Trophoblast cell (in vitro differentiated cells and primary cell): ENCODE data around the gene SERINC2.
A peak's percentile ranks its signal among the peaks of the same experiment; 100 is the strongest.

ENCODE experiments used
- DNase-seq, 2 donors: peaks; one replicate each; pipeline ENCODE4 v3.0.0-alpha.2; 2016
- H2AFZ ChIP-seq: 2 replicates; pipeline ENCODE4 v1.6.1; 2013; ENCODE audit warnings: low read length, moderate library complexity, mild to moderate bottlenecking; ENCODE audit not compliant: insufficient read depth, poor library complexity
- H2AK5ac ChIP-seq: 2 replicates; pipeline ENCODE4 v1.6.1; 2013; ENCODE audit warnings: mild to moderate bottlenecking, low read length
- H2BK120ac ChIP-seq: 2 replicates; pipeline ENCODE4 v1.6.1; 2013; ENCODE audit warnings: low read length, mild to moderate bottlenecking, moderate library complexity; ENCODE audit not compliant: insufficient read depth, poor library complexity
- H2BK12ac ChIP-seq: 2 replicates; pipeline ENCODE4 v1.6.1; 2013; ENCODE audit warnings: mild to moderate bottlenecking, low read length, moderate library complexity
- H2BK5ac ChIP-seq: 2 replicates; pipeline ENCODE4 v1.6.1; 2013; ENCODE audit warnings: low read length, low read depth, moderate library complexity, mild to moderate bottlenecking; ENCODE audit not compliant: poor library complexity
- H3K14ac ChIP-seq: 2 replicates; pipeline ENCODE4 v1.6.1; 2013; ENCODE audit warnings: mild to moderate bottlenecking, low read length
- H3K18ac ChIP-seq: 2 replicates; pipeline ENCODE4 v1.6.1; 2013; ENCODE audit warnings: mild to moderate bottlenecking, low read length
- H3K23ac ChIP-seq: 2 replicates; pipeline ENCODE4 v1.6.1; 2013; ENCODE audit warnings: low read length
- H3K27ac ChIP-seq: 2 replicates; pipeline ENCODE4 v1.5.1; 2013; ENCODE audit warnings: low read depth, mild to moderate bottlenecking, inconsistent platforms, low read length, moderate library complexity
- H3K27me3 ChIP-seq: 2 replicates; pipeline ENCODE4 v1.6.1; 2013; ENCODE audit warnings: inconsistent platforms, mild to moderate bottlenecking, low read length, moderate library complexity; ENCODE audit not compliant: insufficient read depth
- H3K36me3 ChIP-seq, 2 experiments: 1 replicate in 1 of 2; 2 replicates in 1 of 2; pipeline ENCODE4 v1.6.1; 2013; ENCODE audit warnings: low read length in 2 of 2, mild to moderate bottlenecking in 2 of 2, moderate library complexity in 1 of 2; ENCODE audit not compliant: insufficient read depth in 2 of 2, control insufficient read depth in 1 of 2
- H3K4ac ChIP-seq: 2 replicates; pipeline ENCODE4 v1.6.1; 2013; ENCODE audit warnings: low read depth, mild to moderate bottlenecking, low read length, moderate library complexity
- H3K4me1 ChIP-seq, 2 experiments: 1 replicate in 1 of 2; 2 replicates in 1 of 2; pipeline ENCODE4 v1.6.1; 2013; ENCODE audit warnings: low read length in 2 of 2, mild to moderate bottlenecking in 2 of 2, moderate library complexity in 1 of 2; ENCODE audit not compliant: insufficient read depth in 2 of 2, control insufficient read depth in 1 of 2
- H3K4me2 ChIP-seq: 2 replicates; pipeline ENCODE4 v1.6.1; 2013; ENCODE audit warnings: inconsistent platforms, mild to moderate bottlenecking, low read length, moderate library complexity
- H3K4me3 ChIP-seq: 2 replicates; pipeline ENCODE4 v1.5.1; 2013; ENCODE audit warnings: mild to moderate bottlenecking, low read depth, low read length, inconsistent platforms
- H3K79me1 ChIP-seq: one replicate; pipeline ENCODE4 v1.6.1; 2013; ENCODE audit warnings: low read length
- H3K79me2 ChIP-seq: 2 replicates; pipeline ENCODE4 v1.6.1; 2013; ENCODE audit warnings: low read length, mild to moderate bottlenecking; ENCODE audit not compliant: control insufficient read depth, insufficient read depth, poor library complexity
- H3K9ac ChIP-seq: 2 replicates; pipeline ENCODE4 v1.6.1; 2013; ENCODE audit warnings: mild to moderate bottlenecking, low read length
- H3K9me3 ChIP-seq: 2 replicates; pipeline ENCODE4 v1.6.1; 2013; ENCODE audit warnings: low read depth, mild to moderate bottlenecking, control low read depth, inconsistent platforms, low read length; ENCODE audit not compliant: insufficient read depth
- H4K12ac ChIP-seq: 2 replicates; pipeline ENCODE4 v1.6.1; 2013; ENCODE audit warnings: low read depth, mild to moderate bottlenecking, low read length, moderate library complexity
- H4K8ac ChIP-seq: 2 replicates; pipeline ENCODE4 v1.6.1; 2013; ENCODE audit warnings: low read depth, mild to moderate bottlenecking, low read length, moderate library complexity
- H4K91ac ChIP-seq: one replicate; pipeline ENCODE4 v1.6.1; 2013; ENCODE audit warnings: low read depth, mild to moderate bottlenecking, low read length, moderate library complexity
- whole genome bisulfite sequencing: extraction: QIAGEN DNeasy Blood & Tissue Kit; methylation state at CpG from one replicate; pipeline ENCODE4 v1.1.7; 2013; ENCODE audit warnings: missing lambda C conversion rate; ENCODE audit not compliant: insufficient read length, insufficient coverage; ENCODE audit errors: extremely low coverage; 5-methylcytosine and 5-hydroxymethylcytosine counted together

The SERINC2 gene

DNA sequence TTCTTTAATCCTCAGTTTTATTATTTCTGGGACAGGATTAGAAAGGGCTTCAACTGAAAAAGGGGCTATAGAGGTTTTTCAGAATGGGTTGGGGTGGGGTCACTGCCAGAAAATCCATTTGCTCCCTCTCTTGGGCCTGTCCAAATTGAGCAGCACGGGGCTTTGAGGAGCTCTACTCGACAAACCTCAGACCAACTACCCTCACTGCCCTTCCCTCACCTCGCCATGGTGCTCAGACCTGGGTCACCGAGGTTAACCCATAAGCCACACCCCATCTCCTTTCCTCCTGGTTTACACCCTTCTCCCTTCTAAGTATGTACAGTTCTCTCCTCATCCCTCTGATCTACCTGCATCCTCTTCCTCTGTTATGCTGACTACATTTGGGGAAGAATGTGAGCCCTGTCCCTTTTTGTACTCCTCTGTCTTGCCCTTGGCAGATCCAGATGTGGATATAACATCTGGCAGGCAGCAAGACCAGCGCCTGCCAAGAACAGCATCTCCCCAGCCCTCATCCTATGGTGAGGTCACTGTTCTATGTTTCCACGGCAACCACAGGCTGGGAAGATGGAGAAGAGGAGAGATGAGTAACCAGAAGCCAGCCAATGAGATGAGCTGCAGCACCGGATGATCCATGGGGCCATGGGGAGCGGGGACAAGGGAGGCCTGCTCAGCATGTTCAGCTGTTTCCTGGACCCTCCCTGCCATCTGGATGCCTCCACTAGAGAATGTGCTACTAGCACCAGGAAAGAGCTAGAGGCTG is 36.5 kb upstream of the SERINC2 start:
- no CpG with 5 or more reads among the region's 8 CpGs for WGBS
- H2AFZ ChIP-seq: no peak overlapping the region
- peak in 1 of 2 donors; percentile 60 for DNase-seq

DNA sequence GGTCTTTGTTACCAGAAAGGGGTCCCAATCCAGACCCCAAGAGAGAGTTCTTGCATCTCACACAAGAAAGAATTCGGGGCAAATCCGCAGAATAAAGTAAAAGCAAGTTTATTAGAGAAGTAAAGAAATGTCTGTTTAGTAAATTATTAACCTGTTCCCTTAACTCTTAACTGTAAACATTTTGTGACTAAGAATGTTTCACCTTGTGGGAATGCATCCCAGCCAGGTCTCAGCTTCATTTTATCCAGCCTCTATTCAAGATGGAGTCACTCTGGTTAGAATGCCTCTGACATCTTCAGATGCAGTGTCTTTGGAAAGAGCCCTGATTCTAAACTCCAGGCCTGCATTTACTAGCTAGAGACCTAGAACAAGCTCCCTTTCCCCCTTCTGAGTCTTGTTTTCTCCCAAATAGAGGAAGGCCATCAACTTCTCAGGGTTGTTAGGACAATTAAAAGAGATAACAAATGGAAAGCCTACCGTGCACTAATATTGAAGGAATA is 35.6 kb upstream of the SERINC2 start:
- H3K9ac ChIP-seq: no peak overlapping the region
- H2BK5ac ChIP-seq: no peak overlapping the region
- H3K14ac ChIP-seq: no peak overlapping the region
- no peak overlapping the region for H2AFZ ChIP-seq
- no CpG with 5 or more reads among the region's 3 CpGs for WGBS
- no peaks in the 10 kb centered on the region for H3K79me2 ChIP-seq
- no peak overlapping the region for H3K23ac ChIP-seq
- peaks cover 3% of the 10 kb centered on the region for H3K79me1 ChIP-seq
- no peak overlapping the region for H3K4ac ChIP-seq
- DNase-seq: no peak
- H4K91ac ChIP-seq: no peak overlapping the region
- no peak overlapping the region for H2BK120ac ChIP-seq
- H3K36me3 ChIP-seq: no peaks in the 10 kb centered on the region
- H3K9me3 ChIP-seq: no peaks in the 10 kb centered on the region
- no peak overlapping the region for H3K18ac ChIP-seq
- H2AK5ac ChIP-seq: no peak overlapping the region
- no peak overlapping the region for H3K4me2 ChIP-seq
- H3K4me3 ChIP-seq: no peak overlapping the region
- H2BK12ac ChIP-seq: no peak overlapping the region
- H3K27me3 ChIP-seq: no peaks in the 10 kb centered on the region
- peaks cover 9 to 12% of the 10 kb centered on the region in 2 experiments for H3K4me1 ChIP-seq
- no peak overlapping the region for H4K12ac ChIP-seq
- no peak overlapping the region for H3K27ac ChIP-seq
- H4K8ac ChIP-seq: no peak overlapping the region

More for the DNA sequence above, 36.5 kb upstream of the SERINC2 start:
- H3K4me1 ChIP-seq: peaks cover 9 to 12% of the 10 kb centered on the region in 2 experiments
- H2BK120ac ChIP-seq: no peak overlapping the region
- H3K27ac ChIP-seq: no peak overlapping the region
- H2BK12ac ChIP-seq: no peak overlapping the region
- no peak overlapping the region for H2BK5ac ChIP-seq
- no peak overlapping the region for H3K14ac ChIP-seq
- no peak overlapping the region for H3K4me3 ChIP-seq
- H4K12ac ChIP-seq: no peak overlapping the region
- H2AK5ac ChIP-seq: no peak overlapping the region
- H3K79me2 ChIP-seq: no peaks in the 10 kb centered on the region
- H3K9ac ChIP-seq: no peak overlapping the region
- no peak overlapping the region for H3K23ac ChIP-seq
- no peak overlapping the region for H3K18ac ChIP-seq
- H3K9me3 ChIP-seq: no peaks in the 10 kb centered on the region
- no peak overlapping the region for H3K4me2 ChIP-seq
- H4K91ac ChIP-seq: no peak overlapping the region
- H4K8ac ChIP-seq: no peak overlapping the region
- no peaks in the 10 kb centered on the region for H3K27me3 ChIP-seq
- H3K36me3 ChIP-seq: no peaks in the 10 kb centered on the region
- peaks cover 3% of the 10 kb centered on the region for H3K79me1 ChIP-seq
- H3K4ac ChIP-seq: no peak overlapping the region

GRCh38 chr1:31378001-31378400 is 35.0 kb upstream of the SERINC2 start:
- Histone ChIP-seq H3K36me3 (no peaks in the 10 kb centered on the region), H3K4ac (no peak overlapping the region), H4K8ac (no peak overlapping the region), H2BK5ac (no peak overlapping the region), H4K91ac (no peak overlapping the region), H3K79me2 (no peaks in the 10 kb centered on the region), H3K4me2 (no peak overlapping the region), H3K18ac (no peak overlapping the region), H2AK5ac (no peak overlapping the region), H3K4me1 (peaks cover 3 to 7% of the 10 kb centered on the region in 2 experiments), H4K12ac (no peak overlapping the region), H2BK12ac (no peak overlapping the region), H2BK120ac (no peak overlapping the region), H3K79me1 (peaks cover 3% of the 10 kb centered on the region), H2AFZ (no peak overlapping the region), H3K9ac (no peak overlapping the region), H3K9me3 (no peaks in the 10 kb centered on the region), H3K4me3 (no peak overlapping the region), H3K23ac (no peak overlapping the region), H3K27ac (no peak overlapping the region), H3K27me3 (no peaks in the 10 kb centered on the region), H3K14ac (no peak overlapping the region)
- no peak for DNase-seq

DNA sequence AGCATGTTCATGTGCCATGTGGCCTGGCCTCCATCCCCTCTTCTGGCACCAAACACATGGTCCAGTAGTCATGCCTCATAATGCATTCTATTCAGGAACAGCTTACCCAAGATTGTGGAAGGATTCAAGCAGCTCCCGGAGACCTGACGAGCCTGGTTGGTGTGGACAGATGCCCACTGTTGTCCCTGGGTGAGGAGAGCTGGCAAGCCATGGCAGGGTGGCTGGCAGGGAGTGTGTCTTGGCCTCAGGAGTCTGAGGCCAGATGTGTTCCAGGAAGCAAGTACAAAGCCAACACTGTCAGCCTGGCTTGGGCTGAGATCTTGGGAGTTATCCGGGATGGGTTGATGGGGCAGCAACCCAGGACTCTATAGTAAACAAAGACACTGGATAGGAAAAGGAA is 32.8 kb upstream of the SERINC2 start:
- Histone ChIP-seq H3K27ac (no peak overlapping the region), H3K4me2 (no peak overlapping the region), H3K27me3 (no peaks in the 10 kb centered on the region), H3K18ac (no peak overlapping the region), H2BK12ac (no peak overlapping the region), H4K91ac (no peak overlapping the region), H4K12ac (no peak overlapping the region), H2AK5ac (no peak overlapping the region), H2AFZ (no peak overlapping the region), H3K9me3 (no peaks in the 10 kb centered on the region), H3K23ac (no peak overlapping the region), H3K4me1 (peaks cover 0 to 2% of the 10 kb centered on the region in 2 experiments), H3K14ac (no peak overlapping the region), H4K8ac (no peak overlapping the region), H3K4me3 (no peak overlapping the region), H3K36me3 (no peaks in the 10 kb centered on the region), H3K79me2 (no peaks in the 10 kb centered on the region), H2BK120ac (no peak overlapping the region), H2BK5ac (no peak overlapping the region), H3K9ac (no peak overlapping the region), H3K79me1 (no peaks in the 10 kb centered on the region), H3K4ac (no peak overlapping the region)
- no CpG with 5 or more reads among the region's 3 CpGs for WGBS
- no peak for DNase-seq
